Measurements from ENCODE around the gene GLO1.

GLO1 gene

DNA sequence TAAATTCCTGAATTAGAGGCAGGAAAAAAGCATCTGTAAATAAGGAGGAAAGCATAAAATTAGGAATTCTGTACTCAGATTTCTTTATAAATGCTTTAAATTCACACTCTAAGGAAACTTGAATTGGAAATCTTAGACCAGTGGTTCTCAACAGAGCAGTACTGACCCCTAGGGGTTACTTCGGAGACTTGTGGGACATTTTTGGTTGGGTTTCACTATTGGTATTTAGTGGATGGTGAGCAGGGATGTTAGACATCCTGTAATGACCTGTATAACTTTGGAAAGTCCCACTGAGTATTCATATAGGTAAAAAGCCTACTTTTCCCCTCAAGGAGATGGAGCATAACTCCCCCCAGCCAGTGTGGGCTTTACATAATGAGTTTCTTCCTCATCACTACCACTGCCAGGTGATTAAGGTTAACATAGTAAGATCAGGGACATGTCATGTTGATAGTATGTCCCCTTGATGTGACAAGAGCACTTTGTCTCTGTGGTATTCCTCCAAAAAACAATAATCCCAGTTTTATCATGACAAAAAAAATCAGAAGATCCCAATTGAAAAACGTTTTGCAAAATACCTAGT is 31.0 kb downstream of the GLO1 start:
- peak; percentile 1 for DNase-seq (ENCODE audit: low read depth)

DNA sequence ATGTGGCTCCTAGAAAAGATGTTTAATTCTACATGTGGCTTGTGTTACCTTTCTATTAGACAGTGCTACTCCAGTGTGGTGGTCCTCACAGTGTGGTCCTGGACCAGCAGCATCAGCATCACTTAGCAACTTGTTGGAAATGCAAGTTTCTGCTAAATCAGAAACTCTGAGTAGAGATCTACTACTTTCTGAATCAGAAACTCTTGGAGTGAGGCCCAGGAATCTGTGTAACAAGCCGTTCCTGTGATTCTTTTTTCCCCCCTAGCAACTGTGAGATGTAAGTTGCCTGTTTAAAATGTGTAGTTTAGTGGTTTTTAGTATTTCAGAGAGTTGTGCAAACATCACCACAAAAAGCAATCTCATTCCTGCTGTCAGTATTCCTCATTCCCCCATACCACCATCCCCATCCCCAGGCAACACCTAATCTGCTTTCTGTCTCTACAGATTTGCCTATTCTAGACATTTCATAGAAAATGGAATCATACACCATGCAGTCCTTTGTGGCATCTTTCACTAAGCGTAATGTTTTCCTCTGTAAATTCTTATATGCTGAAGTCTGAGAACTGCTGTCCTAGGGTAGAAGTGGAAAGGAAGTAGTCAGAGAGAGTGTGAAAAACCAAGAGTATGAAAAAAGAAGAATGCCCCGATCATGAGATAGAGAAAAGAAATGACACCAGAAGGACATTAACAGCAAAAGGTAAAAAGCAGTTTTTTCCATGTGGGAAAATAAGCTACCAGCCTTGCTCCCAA is 44.4 kb downstream of the GLO1 start:
- DNase-seq (ENCODE audit: low read depth): no peak

DNA sequence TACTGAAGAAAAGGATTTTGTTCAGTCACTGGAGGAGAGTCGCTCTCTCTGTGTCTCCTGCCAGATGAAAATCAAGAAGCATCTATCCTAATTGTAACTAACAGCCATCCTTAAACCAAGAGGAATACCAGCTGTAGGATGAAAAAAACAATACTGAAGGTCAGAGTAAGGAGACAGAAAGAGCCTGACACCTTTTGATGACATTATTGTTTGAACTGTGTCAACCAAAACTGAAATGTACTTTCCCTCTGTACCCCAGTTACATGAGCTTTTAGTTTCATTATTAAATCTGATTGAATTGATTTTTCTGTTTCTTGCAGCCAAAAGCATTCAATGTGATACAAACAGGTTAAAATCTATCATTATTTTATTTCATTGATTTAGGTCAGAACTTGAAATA is 46.0 kb downstream of the GLO1 start:
- DNase-seq (ENCODE audit: low read depth): no peak

DNA sequence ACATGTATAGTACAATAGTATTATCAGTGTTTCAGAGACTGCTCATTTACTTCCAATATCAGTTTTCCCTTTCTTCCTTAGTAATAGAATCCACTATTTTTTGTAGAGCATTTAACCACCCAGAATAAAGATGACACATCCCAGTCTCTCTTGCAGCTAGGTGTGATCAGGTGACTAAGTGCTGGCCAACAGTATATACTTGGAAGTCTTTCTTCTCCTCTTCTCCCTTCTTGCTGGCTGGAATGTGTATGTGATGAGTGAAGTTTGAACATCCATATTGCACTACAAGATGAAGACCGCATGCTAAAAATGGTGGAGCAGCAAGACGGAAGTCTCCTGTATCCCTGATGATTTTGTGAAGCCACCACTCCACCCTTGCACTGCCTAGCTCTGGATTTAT is 48.7 kb downstream of the GLO1 start:
- DNase-seq (ENCODE audit: low read depth): no peak

DNA sequence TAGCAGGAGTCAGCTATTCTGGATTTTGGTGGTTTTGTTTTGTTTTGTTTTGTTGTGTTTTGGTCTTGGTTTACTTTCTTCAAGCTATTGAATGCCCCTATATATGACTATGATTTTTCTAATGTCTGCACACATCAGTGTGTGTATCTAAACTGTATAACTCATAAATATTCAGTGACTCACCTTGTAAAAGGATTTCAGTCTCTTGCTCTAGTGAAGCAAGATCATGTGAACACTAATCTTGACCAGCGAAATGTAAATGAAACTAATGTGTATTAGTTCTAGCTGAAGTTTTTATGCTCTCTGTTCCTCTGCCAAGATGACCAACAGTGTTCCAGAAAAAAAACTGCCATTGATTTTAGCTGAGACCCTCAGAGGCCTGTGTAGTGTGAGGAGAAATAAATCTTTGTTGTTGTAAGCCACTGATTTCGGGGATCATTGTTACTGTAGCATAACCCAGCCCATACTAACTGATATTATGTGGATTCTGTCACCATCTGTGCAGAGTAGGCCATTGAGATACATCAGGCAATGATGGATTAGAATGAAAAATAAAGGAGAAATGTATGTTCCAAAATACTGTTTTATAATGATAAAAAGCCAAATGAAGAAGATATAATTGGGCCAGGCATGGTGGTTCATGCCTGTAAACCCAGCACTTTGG is 51.7 kb downstream of the GLO1 start:
- no peak for DNase-seq (ENCODE audit: low read depth)

DNA sequence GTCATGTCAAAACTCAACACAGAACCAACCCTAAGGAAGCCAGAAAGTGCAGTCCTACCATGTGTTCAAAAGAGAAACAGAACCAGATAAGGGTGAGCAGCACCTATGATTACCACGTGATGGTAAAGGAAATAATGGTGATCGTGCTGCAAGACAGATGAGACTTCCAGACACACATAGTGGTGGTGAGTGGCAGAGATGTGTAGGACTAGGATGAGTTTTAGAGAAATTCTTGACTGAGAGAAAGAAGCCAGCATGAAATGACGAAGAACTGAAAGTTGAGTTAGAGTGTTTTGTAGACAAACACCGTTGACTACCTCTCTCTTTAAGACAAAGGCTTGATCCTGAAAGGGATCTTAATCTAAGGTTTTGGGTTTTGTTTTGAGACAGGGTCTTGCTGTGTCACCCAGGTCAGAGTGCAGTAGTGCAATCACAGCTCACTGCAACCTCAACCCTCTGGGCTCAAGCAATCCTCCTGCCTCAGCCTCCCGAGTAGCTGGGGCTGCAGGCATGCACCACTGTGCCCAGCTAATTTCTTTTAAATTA is 52.7 kb downstream of the GLO1 start:
- no peak for DNase-seq (ENCODE audit: low read depth)

DNA sequence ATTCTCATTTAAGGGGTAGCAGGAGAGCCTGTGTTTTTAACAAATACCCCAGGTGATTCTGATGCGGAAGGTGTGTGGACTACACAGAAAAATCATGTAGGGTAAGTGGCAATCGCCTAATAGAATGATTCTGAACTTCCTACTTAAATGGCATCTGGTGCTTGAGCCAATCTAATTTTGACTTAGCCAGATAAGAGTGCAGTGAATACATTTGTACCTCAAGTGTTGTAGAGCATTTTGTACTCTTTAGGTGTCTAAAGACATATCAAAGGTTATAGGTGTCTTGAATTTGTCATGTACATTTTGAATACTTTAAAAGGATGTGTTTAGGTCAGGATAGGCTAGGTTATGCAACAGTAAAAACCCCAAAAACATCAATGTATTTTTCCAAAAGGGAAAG is 53.2 kb downstream of the GLO1 start:
- no peak for DNase-seq (ENCODE audit: low read depth)

DNA sequence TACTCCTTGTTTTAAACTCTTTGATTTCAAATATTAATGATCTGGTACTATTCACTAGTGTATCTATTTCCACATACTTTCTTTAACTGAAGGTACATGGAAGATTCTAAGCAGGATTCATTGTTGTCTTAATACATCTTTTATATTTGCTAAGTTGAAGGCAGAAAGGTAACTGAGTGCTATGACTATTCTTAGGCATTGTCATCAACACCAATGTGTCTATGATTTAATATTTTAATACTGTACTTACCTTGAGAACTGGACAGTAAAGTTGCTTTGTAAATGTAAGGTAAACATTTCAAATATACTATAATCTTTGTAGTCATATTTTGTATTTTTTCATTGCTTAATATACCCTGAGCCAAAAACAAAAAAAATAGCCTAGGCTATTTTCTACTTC is 54.3 kb downstream of the GLO1 start:
- no peak for DNase-seq (ENCODE audit: low read depth)

DNA sequence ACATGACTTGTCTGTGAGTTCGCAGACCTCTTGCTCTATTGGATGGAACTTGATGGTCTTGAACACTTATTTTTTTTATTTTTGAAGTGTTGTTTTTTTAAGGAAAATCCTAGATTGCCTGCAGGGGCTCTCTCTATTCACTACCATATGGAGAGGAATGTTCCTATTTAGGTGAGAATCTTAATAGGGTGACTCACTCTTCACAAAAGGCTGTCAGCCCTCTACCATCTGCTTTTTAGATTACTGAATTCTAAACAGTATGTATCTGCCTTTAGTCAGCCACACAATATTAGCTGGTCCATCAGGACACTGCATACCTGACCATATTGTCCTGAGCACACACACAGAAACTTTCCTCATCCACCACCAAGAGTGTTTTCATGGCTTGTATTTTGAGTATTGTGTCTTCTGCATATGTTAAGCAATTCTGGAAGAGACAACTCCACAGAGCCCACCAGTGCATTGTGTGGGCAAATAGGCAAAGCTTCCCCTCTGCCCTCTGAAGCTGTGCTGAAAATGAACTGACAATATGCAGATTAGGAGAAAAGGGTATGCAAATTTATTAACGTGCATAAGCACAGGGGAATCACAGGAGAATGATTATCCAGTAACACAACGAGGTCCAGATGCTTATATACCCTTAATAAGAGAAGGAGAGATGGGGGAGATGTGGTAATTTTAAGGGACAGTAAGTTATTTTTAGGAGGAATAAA is 56.6 kb downstream of the GLO1 start:
- DNase-seq (ENCODE audit: low read depth): no peak

DNA sequence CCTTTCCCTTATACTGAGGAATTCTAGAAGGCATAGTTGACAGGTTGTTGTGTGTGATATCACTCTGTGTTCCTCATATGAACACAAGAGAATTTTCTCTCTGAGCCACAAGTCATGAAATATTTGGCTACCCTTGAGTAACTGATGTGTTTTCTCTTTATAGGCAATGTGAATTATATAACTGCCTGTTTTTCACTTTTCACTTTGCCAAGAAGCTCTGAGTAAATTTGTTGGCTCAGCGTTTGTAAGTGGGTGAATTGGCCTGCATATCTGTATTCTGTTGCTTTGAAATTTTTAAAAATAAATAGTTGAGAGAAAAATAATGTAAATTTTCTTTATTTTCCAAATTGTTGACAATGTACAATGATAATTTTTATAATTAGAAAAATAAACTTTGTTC is 58.0 kb downstream of the GLO1 start:
- no peak for DNase-seq (ENCODE audit: low read depth)

DNA sequence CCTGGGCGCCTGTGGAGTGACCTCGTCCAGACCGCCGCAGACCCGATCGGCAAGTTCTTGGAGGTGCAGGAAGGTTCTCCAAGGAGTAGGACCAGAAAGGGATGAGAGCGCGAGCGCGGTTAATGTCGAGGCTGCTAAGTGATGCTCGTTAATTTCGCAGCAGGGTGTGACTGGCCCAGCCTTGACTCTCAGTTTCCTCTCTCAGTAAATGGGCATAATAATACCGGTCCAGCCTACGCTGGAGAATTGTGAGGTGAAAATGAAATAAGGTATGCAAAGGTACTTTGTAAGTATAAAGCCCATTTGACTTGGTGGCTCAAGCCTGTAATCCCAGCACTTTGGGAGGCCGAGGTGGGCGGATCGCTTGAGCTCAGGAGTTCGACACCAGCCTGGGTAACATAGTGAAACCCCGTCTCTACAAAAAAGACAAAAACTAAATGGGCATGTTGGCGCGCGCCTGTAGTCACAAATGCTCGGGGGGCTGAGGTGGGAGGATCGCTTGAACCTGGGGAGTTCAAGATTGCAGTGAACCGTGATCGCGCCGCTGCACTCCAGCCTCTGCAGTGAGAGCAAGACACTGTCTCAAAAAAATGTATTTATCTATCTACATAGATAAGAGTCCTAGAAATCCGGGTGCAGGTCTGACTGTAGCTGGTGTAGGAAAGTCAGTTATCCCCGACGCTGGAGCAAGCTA is 62.6 kb downstream of the GLO1 start:
- no peak for DNase-seq (ENCODE audit: low read depth)

DNA sequence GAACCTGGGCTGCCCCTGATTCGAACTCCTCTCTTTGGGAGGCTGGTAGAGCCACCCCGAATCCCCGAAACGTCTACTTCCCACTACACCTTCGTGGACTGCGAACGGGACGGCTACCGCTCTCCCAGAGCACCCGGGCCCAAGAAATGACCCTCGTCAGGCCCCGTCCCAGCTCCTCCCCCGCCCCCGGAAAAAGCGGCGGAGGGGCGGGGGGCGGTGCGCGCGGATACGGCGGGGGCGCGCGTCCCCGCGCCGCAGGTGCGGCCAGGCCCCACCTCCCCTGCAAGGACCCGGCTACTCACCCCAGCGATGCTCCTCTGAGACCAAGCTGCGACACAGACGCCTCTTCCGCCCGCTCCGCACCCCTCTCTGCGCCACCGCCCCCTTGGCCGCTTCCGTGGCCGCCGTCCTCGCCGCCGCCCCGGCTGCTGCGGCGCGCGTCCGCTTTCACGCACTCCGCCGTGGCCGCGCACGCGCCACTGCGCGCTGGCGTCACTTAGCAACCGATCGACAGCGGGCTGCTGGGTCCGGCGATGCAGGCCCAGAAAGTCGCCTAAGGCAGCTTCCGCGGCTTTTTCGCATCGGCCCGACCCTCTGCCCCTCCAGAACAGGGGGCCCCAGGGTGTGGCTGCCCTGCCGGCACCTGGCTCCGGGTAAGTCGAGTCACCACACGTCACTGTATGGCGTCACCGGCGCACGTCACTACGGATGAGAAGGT is 63.3 kb downstream of the GLO1 start, which contains the start of gene BTBD9:
BTBD9 (minus strand) TSS at position 432 of the 718 bp plus-strand sequence.
- DNase-seq (ENCODE audit: low read depth): peak; percentile 73

DNA sequence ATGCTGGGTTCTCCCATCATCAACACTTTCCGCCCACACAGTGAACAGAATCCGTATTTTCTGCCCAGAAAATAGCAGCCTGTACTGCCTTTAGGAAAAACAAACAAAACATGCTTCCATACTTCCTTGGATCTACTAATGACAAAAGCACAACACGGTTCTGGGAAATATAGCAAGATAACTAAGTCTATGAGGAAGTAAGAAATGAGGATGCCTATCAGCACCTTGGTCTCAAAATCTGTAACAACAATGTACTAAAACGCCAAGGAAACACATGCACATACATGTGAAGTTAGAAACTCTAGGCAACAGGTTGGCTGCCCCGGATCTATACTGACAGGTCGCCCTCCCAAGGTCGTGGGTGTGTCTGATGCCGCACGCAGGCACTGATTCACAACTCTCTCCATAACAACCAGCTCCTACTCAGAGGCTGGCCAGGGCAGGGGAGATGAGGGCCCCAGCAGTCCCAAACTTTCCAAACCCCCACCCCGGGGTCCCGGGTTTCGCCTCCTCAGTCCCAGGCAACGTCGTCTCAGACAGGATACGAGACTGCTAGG is 63.9 kb downstream of the GLO1 start:
- DNase-seq (ENCODE audit: low read depth): peak; percentile 58

DNA sequence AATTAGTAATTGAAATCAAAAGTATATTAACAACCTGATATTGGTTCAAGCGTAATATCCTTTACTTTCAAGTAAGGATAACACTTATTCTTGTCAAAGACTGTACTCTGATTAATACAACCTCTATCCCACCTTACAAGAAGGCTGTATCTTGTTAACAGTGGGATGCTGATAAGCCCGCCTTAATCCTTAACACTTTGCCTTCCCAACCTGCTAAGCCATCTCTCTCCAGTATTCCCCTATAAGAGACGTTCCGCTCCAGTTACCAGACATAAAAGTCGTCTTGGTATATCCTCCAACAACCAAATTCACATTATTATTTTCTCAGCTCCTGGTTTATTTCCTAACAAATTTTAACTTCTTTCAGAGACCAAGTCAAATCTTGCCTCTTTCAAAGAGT is 65.2 kb downstream of the GLO1 start:
- DNase-seq (ENCODE audit: low read depth): no peak

DNA sequence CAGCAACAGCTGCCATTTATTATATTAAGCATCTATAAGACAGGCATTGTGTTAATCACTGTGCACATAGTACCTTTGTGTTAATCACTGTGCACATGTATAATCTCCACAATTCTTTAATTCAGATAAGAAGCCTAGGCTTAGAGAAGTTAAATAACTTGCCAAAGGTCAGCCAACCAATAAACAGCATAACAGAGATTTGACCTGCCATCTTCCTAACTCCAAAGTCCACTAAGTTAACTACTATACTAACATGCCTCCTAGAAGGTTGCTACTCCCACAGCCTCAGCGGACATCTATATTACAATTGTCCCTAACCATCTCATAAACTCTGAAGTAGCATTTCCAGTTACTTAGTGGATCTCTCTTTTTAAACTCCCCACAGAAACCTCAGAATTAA is 66.9 kb downstream of the GLO1 start:
- no peak for DNase-seq (ENCODE audit: low read depth)

DNA sequence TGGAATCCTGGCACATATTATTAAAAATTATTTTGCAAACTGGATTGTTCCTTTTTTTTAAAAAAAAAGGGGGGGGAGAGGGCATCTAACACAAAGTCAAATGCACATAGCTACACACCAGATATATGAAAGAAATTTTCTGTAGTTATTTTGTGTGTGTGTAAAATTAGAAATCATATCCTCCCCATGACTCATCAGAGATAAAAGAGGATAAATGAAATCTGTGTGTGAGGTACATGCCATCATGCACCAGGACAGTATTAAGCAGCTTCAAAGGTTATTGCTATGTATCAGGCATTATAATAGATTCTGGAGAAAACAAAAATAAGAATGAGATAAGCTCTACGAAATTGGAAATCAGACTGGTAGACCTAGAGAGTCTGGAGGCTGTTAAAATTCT is 68.4 kb downstream of the GLO1 start:
- no peak for DNase-seq (ENCODE audit: low read depth)

DNA sequence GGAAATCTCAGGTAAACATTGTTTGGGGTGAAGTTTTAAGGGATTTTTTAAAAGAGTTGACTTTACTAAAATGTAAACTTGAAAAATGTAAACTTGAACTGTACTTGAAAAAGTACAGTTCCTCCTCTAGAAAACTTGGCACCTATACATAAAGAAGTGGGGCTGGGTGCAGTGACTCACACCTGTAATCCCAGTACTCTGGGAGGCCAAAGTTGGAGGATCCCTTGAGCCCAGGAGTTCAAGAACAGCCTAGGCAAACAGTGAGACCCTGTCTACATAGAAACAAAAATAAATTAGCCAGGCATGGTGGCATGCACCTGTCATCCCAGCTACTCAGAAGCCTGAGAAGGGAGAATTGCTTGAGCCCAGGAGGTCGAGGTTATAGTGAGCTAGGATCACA is 70.5 kb downstream of the GLO1 start:
- no peak for DNase-seq (ENCODE audit: low read depth)

DNA sequence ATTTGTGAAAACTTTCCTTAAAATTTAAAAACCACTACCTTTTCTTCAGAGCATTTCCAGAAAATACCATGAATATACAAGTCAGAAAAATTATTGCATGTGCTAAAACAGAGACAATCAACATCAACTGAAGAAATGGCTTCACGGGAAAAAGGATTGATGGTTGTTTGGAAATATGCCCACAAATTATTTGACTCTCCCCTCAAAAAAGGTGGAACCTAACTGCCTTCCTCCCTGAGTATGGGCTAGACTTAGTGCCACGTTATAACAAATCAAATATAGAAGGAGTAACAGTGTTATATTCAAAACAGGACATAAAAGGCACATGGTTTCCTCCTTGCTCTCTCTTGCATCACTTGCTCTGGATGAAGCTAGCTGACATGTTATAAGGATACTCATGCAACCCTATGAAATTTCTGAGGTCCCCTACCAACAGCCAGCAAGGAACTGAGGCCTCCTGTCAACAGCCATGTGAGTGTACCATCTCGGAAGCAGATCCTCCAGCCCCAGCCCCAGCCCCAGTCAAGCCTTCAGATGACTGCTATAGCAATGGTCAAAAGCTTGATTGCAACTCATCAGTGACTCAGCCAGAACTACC is 71.7 kb downstream of the GLO1 start:
- no peak for DNase-seq (ENCODE audit: low read depth)
